Activated naive CD8-positive, alpha-beta T cell treated with anti-CD3 and anti-CD28 coated beads, Interleukin-2, amount 50 U/mL, for 24 hours (primary cell): ENCODE data around the gene ALG13.
"Not testable (repeated sequence)": the region's sequence is repeated elsewhere in the genome, so short reads cannot be mapped to it uniquely, and the experiment has no call there.

Source experiments
- ATAC-seq: fragments of 150-1000 bp; cut with Tn5 transposase; one replicate; pipeline ENCODE4 v1.10.0; 2021
- DNase-seq: peaks from one replicate; pipeline ENCODE4 v3.0.0; 2021
- H3K27ac Mint-ChIP-seq: one replicate; pipeline ENCODE4 v1.8.0; 2021; ENCODE audit warnings: mild to moderate bottlenecking, mixed read lengths
- H3K27me3 Mint-ChIP-seq: one replicate; pipeline ENCODE4 v1.8.0; 2021; ENCODE audit warnings: mixed read lengths
- H3K36me3 Mint-ChIP-seq: one replicate; pipeline ENCODE4 v1.8.0; 2021; ENCODE audit warnings: low read depth, mixed read lengths
- H3K4me1 Mint-ChIP-seq: one replicate; pipeline ENCODE4 v1.8.0; 2021; ENCODE audit warnings: mixed read lengths
- H3K4me3 Mint-ChIP-seq: one replicate; pipeline ENCODE4 v1.8.0; 2021; ENCODE audit warnings: mild to moderate bottlenecking, moderate library complexity, mixed read lengths
- H3K9me3 Mint-ChIP-seq: one replicate; pipeline ENCODE4 v1.8.0; 2021; ENCODE audit warnings: mixed read lengths

Gene ALG13

GRCh38 chrX:111680988-111681779 lies at the start of gene ALG13:
Gene ALG13, plus strand, starts transcription at chrX:111681170. Its CDS starts 49 bp downstream, at chrX:111681219.
- peak within 1 kb of the TSS; percentile 84 for H3K4me3 Mint-ChIP-seq
- H3K27me3 Mint-ChIP-seq: no peaks in the 10 kb centered on the region
- peaks cover 28% of the 10 kb centered on the region for H3K36me3 Mint-ChIP-seq
- peaks cover 29% of the 10 kb centered on the region for H3K4me1 Mint-ChIP-seq
- ATAC-seq (peak; percentile 96), DNase-seq (peak; percentile 81)
- peak within 1 kb of the TSS; percentile 94 for H3K27ac Mint-ChIP-seq
- no peaks in the 10 kb centered on the region for H3K9me3 Mint-ChIP-seq

DNA sequence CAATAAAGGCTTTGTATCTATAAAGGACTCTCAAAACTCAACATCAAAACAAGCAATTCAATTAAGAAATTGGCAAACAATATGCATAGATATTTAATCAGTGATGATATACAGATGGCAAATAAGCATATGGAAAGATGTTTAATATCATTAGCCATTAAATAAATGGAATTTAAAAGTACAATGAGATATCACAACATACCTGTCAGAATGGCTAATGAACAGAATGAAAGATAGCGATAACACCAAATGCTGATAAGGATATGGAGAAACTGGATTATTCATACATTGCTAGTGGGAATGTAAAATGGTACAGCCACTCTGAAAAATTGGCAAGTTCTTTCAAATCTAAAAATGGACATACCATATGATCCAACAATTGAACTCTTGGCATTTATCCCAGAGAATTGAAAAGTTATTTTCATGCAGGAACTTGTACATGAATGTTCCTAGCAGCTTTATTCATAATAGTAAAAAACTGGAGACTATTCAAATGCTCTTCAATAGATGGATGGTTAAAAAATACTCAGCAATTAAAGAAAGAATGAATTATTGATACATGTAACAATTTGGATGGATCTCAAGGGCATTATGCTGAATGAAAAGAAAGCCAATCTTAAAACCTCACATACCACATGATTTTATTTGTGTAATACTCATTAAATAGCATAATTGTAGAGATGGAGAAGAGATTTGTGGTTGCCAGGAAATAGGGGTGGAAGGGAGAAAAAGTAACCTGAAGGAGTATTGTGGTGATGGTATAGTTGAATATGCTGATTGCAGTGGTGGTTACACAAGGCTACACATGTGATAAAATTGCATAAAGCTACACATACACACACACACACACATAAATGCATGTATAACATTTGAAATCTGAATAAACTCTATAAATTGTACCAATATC lies 45.9 kb upstream of the ALG13 start:
- ATAC-seq (no peak), DNase-seq (no peak)
- no peak overlapping the region for H3K27ac Mint-ChIP-seq
- no peaks in the 10 kb centered on the region for H3K4me1 Mint-ChIP-seq
- H3K27me3 Mint-ChIP-seq: no peaks in the 10 kb centered on the region
- H3K36me3 Mint-ChIP-seq: no peaks in the 10 kb centered on the region
- H3K4me3 Mint-ChIP-seq: no peak overlapping the region
- no peaks in the 10 kb centered on the region for H3K9me3 Mint-ChIP-seq

DNA sequence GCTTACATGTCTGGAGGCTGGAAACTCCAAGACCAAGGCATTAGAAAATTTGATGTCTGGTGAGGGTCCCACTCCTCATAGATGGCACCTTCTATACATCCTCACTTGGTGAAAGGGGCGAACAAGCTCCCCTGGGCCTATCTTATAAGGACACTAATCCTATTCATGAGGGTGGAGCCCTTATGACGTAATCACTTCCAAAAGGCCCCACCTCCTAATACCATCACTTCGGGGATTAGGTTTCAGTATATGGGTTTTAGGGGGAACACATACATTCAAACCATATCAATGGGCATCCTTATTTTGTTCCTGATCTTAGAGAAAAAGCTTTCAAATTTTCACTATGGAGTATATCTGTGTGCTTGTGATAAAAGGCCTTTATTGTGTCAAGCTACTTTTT lies 39.0 kb upstream of the ALG13 start:
- Mint-ChIP-seq H3K4me3 (no peak overlapping the region), H3K36me3 (no peaks in the 10 kb centered on the region), H3K9me3 (no peaks in the 10 kb centered on the region), H3K27me3 (no peaks in the 10 kb centered on the region), H3K27ac (no peak overlapping the region), H3K4me1 (no peaks in the 10 kb centered on the region)
- ATAC-seq: no peak
- DNase-seq: no peak

DNA sequence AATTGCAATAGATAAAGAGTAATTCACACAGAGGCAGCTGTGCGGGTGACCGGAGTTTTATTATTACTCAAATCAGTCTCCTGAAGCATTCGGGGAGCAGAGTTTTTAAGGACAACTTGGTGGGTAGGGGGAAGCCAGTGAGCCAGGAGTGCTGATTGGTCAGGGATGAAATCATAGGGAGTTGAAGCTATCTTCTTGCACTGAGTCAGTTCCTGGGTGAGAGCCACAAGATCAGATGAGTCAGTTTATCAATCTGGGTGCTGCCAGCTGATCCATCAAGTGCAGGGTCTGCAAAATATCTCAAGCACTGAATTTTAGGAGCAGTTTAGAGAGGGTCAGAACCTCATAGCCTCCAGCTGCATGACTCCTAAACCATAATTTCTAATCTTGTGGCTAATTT lies 35.8 kb upstream of the ALG13 start:
- H3K4me3 Mint-ChIP-seq, H3K27ac Mint-ChIP-seq, H3K9me3 Mint-ChIP-seq, DNase-seq, H3K36me3 Mint-ChIP-seq, ATAC-seq, H3K27me3 Mint-ChIP-seq, H3K4me1 Mint-ChIP-seq: not testable (repeated sequence)

DNA sequence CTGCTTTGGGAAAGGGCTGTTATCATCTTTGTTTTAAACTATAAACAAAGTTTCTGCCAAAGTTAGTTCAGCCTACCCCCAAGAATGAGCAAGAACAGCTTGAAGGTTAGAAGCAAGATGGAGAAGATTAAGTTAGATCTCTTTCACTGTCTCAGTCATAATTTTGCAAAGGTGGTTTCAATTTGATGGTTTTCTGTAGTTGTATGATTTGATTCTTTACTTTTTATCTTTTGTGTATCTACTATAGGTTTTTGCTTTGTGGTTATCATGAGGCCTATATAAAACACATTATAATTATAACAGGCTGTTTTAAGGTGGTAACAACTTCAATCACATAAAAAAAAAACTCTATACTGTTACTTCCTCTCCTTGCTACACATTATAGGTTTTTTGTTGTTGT lies 35.4 kb upstream of the ALG13 start:
- Mint-ChIP-seq H3K27ac (no peak overlapping the region), H3K4me3 (no peak overlapping the region), H3K9me3 (no peaks in the 10 kb centered on the region), H3K36me3 (no peaks in the 10 kb centered on the region), H3K4me1 (no peaks in the 10 kb centered on the region), H3K27me3 (no peaks in the 10 kb centered on the region)
- DNase-seq (no peak), ATAC-seq (no peak)

DNA sequence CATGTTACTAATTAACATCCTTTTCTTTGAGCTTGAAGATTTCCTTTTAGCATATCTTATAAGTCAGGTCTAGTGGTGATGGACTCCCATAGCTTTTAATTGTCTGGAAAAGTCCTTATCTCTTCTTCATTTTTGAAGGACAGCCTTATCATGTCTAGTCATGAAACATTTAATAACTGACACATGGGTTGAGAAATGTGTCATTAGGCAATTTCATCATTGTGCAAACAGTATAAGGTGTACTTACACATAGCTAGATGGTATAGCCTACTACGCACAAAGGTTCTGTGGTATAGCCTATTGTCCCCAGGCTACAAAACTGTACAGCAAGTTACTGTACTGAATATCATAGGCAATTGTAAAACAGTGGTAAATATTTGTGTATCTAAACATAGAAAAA lies 34.5 kb upstream of the ALG13 start:
- no peak overlapping the region for H3K4me3 Mint-ChIP-seq
- no peak for ATAC-seq
- no peak overlapping the region for H3K27ac Mint-ChIP-seq
- DNase-seq: no peak
- no peaks in the 10 kb centered on the region for H3K36me3 Mint-ChIP-seq
- H3K9me3 Mint-ChIP-seq: no peaks in the 10 kb centered on the region
- H3K27me3 Mint-ChIP-seq: no peaks in the 10 kb centered on the region
- H3K4me1 Mint-ChIP-seq: no peaks in the 10 kb centered on the region

GRCh38 chrX:111648802-111649201 lies 32.2 kb upstream of the ALG13 start:
- H3K36me3 Mint-ChIP-seq: no peaks in the 10 kb centered on the region
- H3K27ac Mint-ChIP-seq: no peak overlapping the region
- ATAC-seq (no peak), DNase-seq (no peak)
- H3K4me3 Mint-ChIP-seq: no peak overlapping the region
- H3K27me3 Mint-ChIP-seq: no peaks in the 10 kb centered on the region
- no peaks in the 10 kb centered on the region for H3K4me1 Mint-ChIP-seq
- H3K9me3 Mint-ChIP-seq: no peaks in the 10 kb centered on the region

GRCh38 chrX:111649638-111650037 lies 31.3 kb upstream of the ALG13 start:
- H3K27ac Mint-ChIP-seq: no peak overlapping the region
- no peaks in the 10 kb centered on the region for H3K9me3 Mint-ChIP-seq
- no peaks in the 10 kb centered on the region for H3K27me3 Mint-ChIP-seq
- H3K4me3 Mint-ChIP-seq: no peak overlapping the region
- no peaks in the 10 kb centered on the region for H3K4me1 Mint-ChIP-seq
- ATAC-seq (no peak), DNase-seq (no peak)
- H3K36me3 Mint-ChIP-seq: no peaks in the 10 kb centered on the region

DNA sequence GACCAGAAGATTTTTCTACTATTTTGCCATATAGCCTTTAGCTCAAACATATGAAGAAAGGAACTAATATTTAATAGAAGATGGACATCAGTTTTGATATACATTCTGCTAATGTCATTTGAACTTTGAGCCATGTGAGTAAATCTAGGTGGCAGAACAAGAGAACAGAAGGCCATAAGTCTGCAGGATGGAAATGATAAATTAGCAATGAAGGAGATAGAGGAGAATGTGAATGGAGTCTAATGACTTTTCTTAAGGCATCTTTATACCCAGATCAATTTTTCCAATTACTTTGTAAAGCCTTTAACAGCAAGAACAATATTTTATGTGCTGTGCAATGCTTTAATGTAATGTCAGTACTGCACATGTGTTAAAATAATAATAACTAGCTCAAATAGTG lies 30.1 kb upstream of the ALG13 start:
- Mint-ChIP-seq H3K4me1 (no peaks in the 10 kb centered on the region), H3K9me3 (no peaks in the 10 kb centered on the region), H3K27me3 (no peaks in the 10 kb centered on the region), H3K36me3 (no peaks in the 10 kb centered on the region), H3K27ac (no peak overlapping the region), H3K4me3 (no peak overlapping the region)
- DNase-seq (no peak), ATAC-seq (no peak)

DNA sequence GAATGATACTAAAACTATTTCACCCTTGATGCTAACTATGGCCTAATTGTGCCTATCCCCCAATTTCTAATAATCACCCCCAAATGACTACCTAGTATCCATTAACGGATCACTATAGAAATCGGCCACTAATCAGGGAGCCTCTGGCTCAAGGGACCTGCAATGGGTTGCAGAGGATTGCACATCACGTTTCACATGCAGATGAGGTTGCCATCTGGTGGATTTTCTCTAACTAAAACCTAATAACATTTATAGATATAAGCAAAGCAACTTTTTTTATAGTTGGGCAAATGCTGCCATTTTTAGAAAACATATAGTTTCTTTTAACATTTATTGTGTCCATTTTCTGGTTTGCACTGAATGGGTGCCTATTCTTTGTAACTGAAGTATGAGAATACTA lies 28.3 kb upstream of the ALG13 start:
- H3K9me3 Mint-ChIP-seq: no peaks in the 10 kb centered on the region
- no peak overlapping the region for H3K27ac Mint-ChIP-seq
- DNase-seq (no peak), ATAC-seq (no peak)
- no peaks in the 10 kb centered on the region for H3K4me1 Mint-ChIP-seq
- no peaks in the 10 kb centered on the region for H3K27me3 Mint-ChIP-seq
- H3K4me3 Mint-ChIP-seq: no peak overlapping the region
- no peaks in the 10 kb centered on the region for H3K36me3 Mint-ChIP-seq

DNA sequence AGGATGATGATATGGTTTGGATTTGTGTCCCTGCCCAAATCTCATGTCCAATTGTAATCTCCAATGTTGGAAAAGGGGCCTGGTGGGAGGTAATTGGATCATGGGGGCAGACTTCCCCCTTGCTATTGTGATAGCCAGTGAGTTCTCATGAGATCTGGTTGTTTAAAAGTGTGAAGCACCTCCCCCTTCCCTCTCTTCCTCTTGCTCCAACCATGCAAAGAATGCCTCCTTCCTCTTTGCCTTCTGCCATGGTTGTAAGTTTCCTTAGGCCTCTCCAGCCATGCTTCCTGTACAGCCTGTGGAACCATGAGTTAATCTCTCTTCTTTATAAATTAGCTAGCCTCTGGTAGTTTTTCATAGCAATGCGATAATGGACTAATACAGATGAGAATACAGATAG lies 19.7 kb upstream of the ALG13 start:
- Mint-ChIP-seq H3K9me3 (no peaks in the 10 kb centered on the region), H3K4me3 (no peak overlapping the region), H3K27me3 (peaks cover 2% of the 10 kb centered on the region), H3K27ac (no peak overlapping the region), H3K36me3 (no peaks in the 10 kb centered on the region), H3K4me1 (peaks cover 5% of the 10 kb centered on the region)
- DNase-seq (no peak), ATAC-seq (no peak)

DNA sequence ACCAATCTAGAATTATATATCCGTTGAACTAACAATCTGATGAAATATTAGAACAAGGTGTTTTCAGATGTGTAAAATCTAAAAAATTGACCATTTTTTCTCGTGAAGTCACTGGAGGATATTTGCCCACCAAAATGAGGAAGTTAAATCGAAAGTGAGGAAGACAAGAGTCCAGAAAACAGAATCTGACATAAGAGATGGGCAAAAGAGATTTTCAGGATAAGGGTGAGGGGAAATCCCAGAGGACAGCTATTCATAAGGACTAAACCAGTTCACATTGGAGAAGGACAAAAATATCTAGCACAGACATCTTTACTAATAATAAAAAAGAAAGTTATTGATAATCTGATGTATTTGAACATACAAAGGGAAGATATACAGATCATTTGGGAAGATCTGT lies 18.7 kb upstream of the ALG13 start:
- ATAC-seq: no peak

GRCh38 chrX:111671668-111672067 lies 9.3 kb upstream of the ALG13 start:
- Mint-ChIP-seq H3K36me3 (no peaks in the 10 kb centered on the region), H3K4me1 (no peaks in the 10 kb centered on the region), H3K27ac (no peak overlapping the region), H3K4me3 (no peak overlapping the region), H3K27me3 (no peaks in the 10 kb centered on the region), H3K9me3 (no peaks in the 10 kb centered on the region)
- no peak for ATAC-seq
- no peak for DNase-seq

More for the DNA sequence above, 18.7 kb upstream of the ALG13 start:
- peaks cover 5% of the 10 kb centered on the region for H3K4me1 Mint-ChIP-seq
- no peak overlapping the region for H3K4me3 Mint-ChIP-seq
- peaks cover 2% of the 10 kb centered on the region for H3K27me3 Mint-ChIP-seq
- H3K9me3 Mint-ChIP-seq: no peaks in the 10 kb centered on the region
- DNase-seq: no peak
- H3K27ac Mint-ChIP-seq: no peak overlapping the region
- H3K36me3 Mint-ChIP-seq: no peaks in the 10 kb centered on the region

DNA sequence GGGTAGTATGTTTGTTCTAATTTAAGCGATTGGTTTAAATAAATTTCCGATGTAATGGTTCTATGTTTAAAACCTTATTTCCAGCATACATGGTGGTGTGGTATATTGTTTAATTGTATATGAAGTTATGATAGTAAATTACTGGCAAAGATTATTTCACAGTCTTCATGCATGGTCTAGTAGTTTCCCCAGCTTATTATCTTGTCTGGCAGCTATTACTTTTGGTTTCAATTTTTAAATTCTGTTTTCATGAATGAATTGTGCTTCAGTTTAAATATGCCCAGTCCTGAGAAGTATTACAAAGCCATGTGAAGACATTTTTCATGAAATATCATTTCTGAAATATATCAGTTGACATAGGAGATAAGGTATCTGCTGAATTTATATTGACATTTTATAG lies 6.3 kb downstream of the ALG13 start:
- H3K27ac Mint-ChIP-seq: no peak overlapping the region
- peaks cover 29% of the 10 kb centered on the region for H3K4me1 Mint-ChIP-seq
- DNase-seq: no peak
- no peak for ATAC-seq
- no peaks in the 10 kb centered on the region for H3K27me3 Mint-ChIP-seq
- H3K36me3 Mint-ChIP-seq: peaks cover 57% of the 10 kb centered on the region
- no peaks in the 10 kb centered on the region for H3K9me3 Mint-ChIP-seq
- H3K4me3 Mint-ChIP-seq: no peak overlapping the region

- no peaks in the 10 kb centered on the region for H3K27me3 Mint-ChIP-seq
- no peak for ATAC-seq
- no peaks in the 10 kb centered on the region for H3K9me3 Mint-ChIP-seq
- peaks cover 24% of the 10 kb centered on the region for H3K36me3 Mint-ChIP-seq
- H3K27ac Mint-ChIP-seq: no peak overlapping the region
- peaks cover 2% of the 10 kb centered on the region for H3K4me1 Mint-ChIP-seq
- H3K4me3 Mint-ChIP-seq: no peak overlapping the region
- no peak for DNase-seq
Measured at GRCh38 chrX:111695297-111695880, 14.4 kb downstream of the ALG13 start.
